HCT116 (cell line): ENCODE data around the gene MSI2. TPM values are rescaled to one million over a fixed set of nuclear protein-coding genes. Genes with fewer than 3 reads are reported as not detected.

ENCODE experiments used
- ATAC-seq: fragments of 200-7000 bp; cut with Tn5 transposase; 2 replicates; pipeline ENCODE4 v1.9.1; 2020; ENCODE audit warnings: mild to moderate bottlenecking, moderate library complexity
- BruUV-seq: library from RNA; stranded (reverse); fragments of 400-500 nt; replicated peaks from 2 replicates; lab custom pipeline; 2021; lab: Mats Ljungman, UMichigan
- CTCF ChIA-PET: fragments of 300-600 bp; sonication (Branson Sonifier 250); formaldehyde crosslinking; loops from one replicate; lab custom pipeline; 2021; ENCODE audit warnings: antibody characterized with exemption; lab: Charles Lee
- POLR2A ChIA-PET: fragments of 300-600, 350-600 bp; sonication (Branson Sonifier 250); formaldehyde crosslinking; loops from one replicate; lab custom pipeline; 2021; ENCODE audit warnings: antibody characterized with exemption; lab: Charles Lee
- RAD21 ChIA-PET, 2 experiments: fragments of 300-600 bp; sonication (Branson Sonifier 250); formaldehyde crosslinking; loops; one replicate each; lab custom pipeline; 2023; ENCODE audit warnings: low total read pairs in 2 of 2; ENCODE audit not compliant: uncharacterized antibody in 2 of 2, unreplicated experiment in 2 of 2, low non-redundant PET in 1 of 2; lab: Charles Lee
- DNase-seq: peaks from one replicate; pipeline ENCODE4 v3.0.0-alpha.2; 2010; ENCODE audit warnings: low read depth, low spot score
- H2AFZ ChIP-seq: fragments of 200-600 bp; shearing (Covaris generic), sonication (generic); 2 replicates; pipeline ENCODE4 v1.6.1; 2017; ENCODE audit warnings: low read depth, mixed run types, mixed read lengths, antibody characterized with exemption, low read length; ENCODE audit not compliant: poor library complexity, severe bottlenecking
- H3K27ac ChIP-seq: 2 replicates; pipeline ENCODE4 v1.5.1; 2012; ENCODE audit warnings: low read depth, low read length
- H3K27me3 ChIP-seq: fragments of 200-600 bp; sonication (generic); 2 replicates; pipeline ENCODE4 v1.6.1; 2016; ENCODE audit warnings: mixed run types, low read length, mixed read lengths; ENCODE audit not compliant: insufficient read depth
- H3K36me3 ChIP-seq, 2 experiments: fragments of 200-500 bp in 1 of 2; fragments of 200-600 bp in 1 of 2; sonication (Bioruptor generic) in 1 of 2; sonication (generic) in 1 of 2; 2 replicates each; pipeline versions ENCODE4 v1.5.1 to v1.6.1; 2014 to 2016; ENCODE audit warnings: low read length in 2 of 2, inconsistent platforms in 1 of 2, mixed read lengths in 1 of 2, mixed run types in 1 of 2; ENCODE audit not compliant: insufficient read depth in 2 of 2, control insufficient read depth in 1 of 2
- H3K4me1 ChIP-seq, 2 experiments: fragments of 200-600 bp in 1 of 2; sonication (generic) in 1 of 2; 2 replicates each; pipeline versions ENCODE4 v1.5.1 to v1.6.1; 2012 to 2017; ENCODE audit warnings: low read length in 2 of 2, inconsistent platforms in 1 of 2, mild to moderate bottlenecking in 1 of 2, mixed read lengths in 1 of 2, mixed run types in 1 of 2, moderate library complexity in 1 of 2; ENCODE audit not compliant: insufficient read depth in 2 of 2, control insufficient read depth in 1 of 2
- H3K4me2 ChIP-seq: fragments of 200-600 bp; sonication (generic); 2 replicates; pipeline ENCODE4 v1.6.1; 2017; ENCODE audit warnings: mixed run types, low read length, mixed read lengths
- H3K4me3 ChIP-seq, 2 experiments: fragments of 200-600 bp in 1 of 2; sonication (generic) in 1 of 2; replicated peaks in 1 of 2; 2 replicates each; pipeline ENCODE4 v1.5.1; 2011 to 2016; ENCODE audit warnings: low read length in 2 of 2, control low read depth in 1 of 2, low read depth in 1 of 2, mild to moderate bottlenecking in 1 of 2, mixed read lengths in 1 of 2, mixed run types in 1 of 2
- H3K79me2 ChIP-seq: fragments of 200-600 bp; sonication (generic); 2 replicates; pipeline ENCODE4 v1.6.1; 2017; ENCODE audit warnings: mild to moderate bottlenecking, mixed run types, low read length, moderate library complexity, mixed read lengths; ENCODE audit not compliant: insufficient read depth
- H3K9ac ChIP-seq: fragments of 200-600 bp; sonication (generic); 2 replicates; pipeline ENCODE4 v1.6.1; 2016; ENCODE audit warnings: low read length, mixed read lengths
- H3K9me2 ChIP-seq: fragments of 200-600 bp; sonication (generic), shearing (Covaris generic); 2 replicates; pipeline ENCODE4 v1.6.1; 2017; ENCODE audit warnings: mixed run types, mild to moderate bottlenecking, moderate library complexity; ENCODE audit not compliant: insufficient read depth
- H3K9me3 ChIP-seq, 2 experiments: fragments of 200-500 bp in 1 of 2; fragments of 200-600 bp in 1 of 2; sonication (Bioruptor generic) in 1 of 2; sonication (generic) in 1 of 2; 2 replicates each; pipeline ENCODE4 v1.6.1; 2014 to 2017; ENCODE audit warnings: low read length in 2 of 2, mixed read lengths in 2 of 2, inconsistent platforms in 1 of 2, low read depth in 1 of 2, mild to moderate bottlenecking in 1 of 2, mixed run types in 1 of 2, moderate library complexity in 1 of 2; ENCODE audit not compliant: control insufficient read depth in 1 of 2, insufficient read depth in 1 of 2
- H4K20me1 ChIP-seq: fragments of 200-600 bp; sonication (generic), shearing (Covaris generic); 2 replicates; pipeline ENCODE4 v1.6.1; 2017; ENCODE audit warnings: mixed run types, mild to moderate bottlenecking, moderate library complexity; ENCODE audit not compliant: insufficient read depth
- ELF1 ChIP-seq: IDR thresholded peaks from 2 replicates; pipeline ENCODE4 v1.6.1; 2012; ENCODE audit warnings: low read depth, borderline replicate concordance
- EZH2phosphoT487 ChIP-seq: fragments of 200-600 bp; IDR thresholded peaks from 2 replicates; pipeline ENCODE4 v1.6.1; 2018; ENCODE audit warnings: antibody characterized with exemption, borderline replicate concordance
- POLR2AphosphoS5 ChIP-seq: IDR thresholded peaks from 2 replicates; pipeline ENCODE4 v1.6.1; 2011; ENCODE audit warnings: mild to moderate bottlenecking, low read depth, low read length, moderate library complexity
- RAD21 ChIP-seq: IDR thresholded peaks from 2 replicates; pipeline ENCODE4 v1.6.1; 2012; ENCODE audit warnings: low read depth, mild to moderate bottlenecking
- SIN3A ChIP-seq: IDR thresholded peaks from 2 replicates; pipeline ENCODE4 v1.6.1; 2012; ENCODE audit warnings: low read depth
- SRF ChIP-seq: IDR thresholded peaks from 2 replicates; pipeline ENCODE4 v1.6.1; 2012; ENCODE audit warnings: low read depth
- TCF7L2 ChIP-seq: IDR thresholded peaks from 2 replicates; pipeline ENCODE4 v1.7.0; 2011; ENCODE audit warnings: borderline replicate concordance, inconsistent platforms; ENCODE audit not compliant: insufficient read depth, insufficient read length; ENCODE audit errors: extremely low read depth
- ZBTB33 ChIP-seq: IDR thresholded peaks from 2 replicates; pipeline ENCODE4 v1.6.1; 2011; ENCODE audit warnings: mild to moderate bottlenecking, low read length, moderate library complexity; ENCODE audit not compliant: insufficient replicate concordance; ENCODE audit errors: extremely low read depth
- ZNF274 ChIP-seq: fragments of 200-500 bp; sonication (Bioruptor generic); IDR thresholded peaks from 2 replicates; pipeline ENCODE4 v1.6.1; 2014; ENCODE audit warnings: mild to moderate bottlenecking, low read depth, low read length, inconsistent platforms
- intact Hi-C: fragments of 100-400 bp; cut with micrococcal nuclease; formaldehyde crosslinking; loops from 2 replicates; pipeline ENCODE4 v1.10.0; 2022
- total RNA-seq: library from RNA; stranded (reverse); gene quantifications from one replicate; pipeline ENCODE4 v1.2.1, GENCODE V29; 2021; ENCODE audit not compliant: unreplicated experiment
- TF ChIP-seq, protein P1 (sequence below): IDR thresholded peaks from 2 replicates; pipeline ENCODE4 v1.6.1; 2012
- TF ChIP-seq, protein P2 (sequence below): IDR thresholded peaks from 2 replicates; pipeline ENCODE4 v1.6.1; 2012; ENCODE audit warnings: low read depth
- TF ChIP-seq, protein P3 (sequence below): IDR thresholded peaks from 2 replicates; pipeline ENCODE4 v1.6.1; 2012

The MSI2 gene
- total RNA-seq, 1 experiment from 2014 or later: 137 TPM

DNA sequence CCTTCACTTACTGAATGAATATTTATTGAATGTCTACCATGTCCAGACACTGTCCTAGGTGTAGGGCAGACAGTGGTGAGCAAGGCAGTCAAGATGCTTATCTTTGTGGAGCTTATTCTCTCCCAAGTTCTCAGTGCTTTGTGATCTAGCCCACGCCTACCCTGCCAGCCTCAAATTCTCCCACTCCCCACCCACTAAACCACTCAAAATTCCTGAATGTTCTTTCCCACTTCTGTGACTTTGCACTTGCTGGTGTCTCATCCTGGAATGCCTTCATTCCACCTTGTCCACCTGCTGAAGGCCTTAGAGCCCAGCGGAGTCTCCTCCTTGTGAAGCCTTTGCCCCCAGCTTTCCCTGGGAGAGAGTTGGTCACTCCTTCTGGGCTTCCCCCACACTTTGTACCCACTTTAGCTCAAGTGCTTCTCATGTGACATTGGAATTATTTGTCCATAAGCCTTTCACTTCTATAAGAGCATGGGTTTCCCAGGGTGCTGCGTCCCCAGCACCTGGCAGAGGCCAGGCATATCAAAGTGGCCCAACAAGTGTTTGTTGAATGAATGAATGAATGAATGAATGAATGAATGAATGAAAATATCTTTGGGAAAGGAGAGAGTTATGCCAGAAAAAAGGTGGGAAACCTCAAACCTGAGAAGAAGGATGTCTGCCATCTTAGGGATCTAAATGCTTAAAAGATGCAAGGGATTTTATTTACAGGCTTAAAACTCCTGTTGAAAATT, 465.8 kb downstream of the MSI2 start:
- ATAC-seq (no peak), DNase-seq (no peak)
- CTCF ChIA-PET: interaction anchor here (1.3 kb wide), 1 partner anchor 18 kb away, joined by 3 read pairs; no protein-coding TSS in a partner anchor
- no peak overlapping the region for H3K4me3 ChIP-seq
- H3K27me3 ChIP-seq: peaks cover 28% of the 10 kb centered on the region; the same call in 1 of the 2 replicates
- POLR2A ChIA-PET: interaction anchor here (1.1 kb wide), 1 partner anchor 9 kb away, joined by 3 read pairs; no protein-coding TSS in a partner anchor
- no peaks in the 10 kb centered on the region for H4K20me1 ChIP-seq
- intact Hi-C loops: no loop called here
- H3K27ac ChIP-seq: no peak overlapping the region
- no peaks in the 10 kb centered on the region for H3K9me3 ChIP-seq
- H3K9ac ChIP-seq: no peak overlapping the region
- H3K36me3 ChIP-seq: no peaks in the 10 kb centered on the region
- no peak overlapping the region for H3K4me2 ChIP-seq
- no peaks in the 10 kb centered on the region for H3K4me1 ChIP-seq
- TF ChIP-seq, protein P1, sequence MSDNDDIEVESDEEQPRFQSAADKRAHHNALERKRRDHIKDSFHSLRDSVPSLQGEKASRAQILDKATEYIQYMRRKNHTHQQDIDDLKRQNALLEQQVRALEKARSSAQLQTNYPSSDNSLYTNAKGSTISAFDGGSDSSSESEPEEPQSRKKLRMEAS: no peak
- TF ChIP-seq ZNF274 (no peak), POLR2AphosphoS5 (no peak), ELF1 (no peak), EZH2phosphoT487 (no peak)
- no TSS peak for BruUV-seq
- RAD21 ChIA-PET: no interaction called here
- no peaks in the 10 kb centered on the region for H3K9me2 ChIP-seq
- no peak overlapping the region for H2AFZ ChIP-seq
- H3K79me2 ChIP-seq: no peaks in the 10 kb centered on the region

- no peak for DNase-seq
- Histone ChIP-seq H2AFZ (no peak overlapping the region), H3K27ac (no peak overlapping the region), H3K9ac (no peak overlapping the region), H3K79me2 (no peaks in the 10 kb centered on the region), H3K4me3 (no peak overlapping the region), H3K36me3 (no peaks in the 10 kb centered on the region), H3K9me2 (no peaks in the 10 kb centered on the region), H4K20me1 (no peaks in the 10 kb centered on the region), H3K27me3 (peaks cover 22% of the 10 kb centered on the region; the same call in 1 of the 2 replicates), H3K9me3 (no peaks in the 10 kb centered on the region), H3K4me1 (no peaks in the 10 kb centered on the region), H3K4me2 (no peak overlapping the region)
- BruUV-seq: no TSS peak
- intact Hi-C loops: no loop called here
- ChIA-PET CTCF (no interaction called here), POLR2A (interaction anchor here (1.1 kb wide), 1 partner anchor 9 kb away, joined by 3 read pairs; no protein-coding TSS in a partner anchor), RAD21 (no interaction called here)
- ATAC-seq: no peak
- TF ChIP-seq TCF7L2: no peak
- TF ChIP-seq, protein P2, sequence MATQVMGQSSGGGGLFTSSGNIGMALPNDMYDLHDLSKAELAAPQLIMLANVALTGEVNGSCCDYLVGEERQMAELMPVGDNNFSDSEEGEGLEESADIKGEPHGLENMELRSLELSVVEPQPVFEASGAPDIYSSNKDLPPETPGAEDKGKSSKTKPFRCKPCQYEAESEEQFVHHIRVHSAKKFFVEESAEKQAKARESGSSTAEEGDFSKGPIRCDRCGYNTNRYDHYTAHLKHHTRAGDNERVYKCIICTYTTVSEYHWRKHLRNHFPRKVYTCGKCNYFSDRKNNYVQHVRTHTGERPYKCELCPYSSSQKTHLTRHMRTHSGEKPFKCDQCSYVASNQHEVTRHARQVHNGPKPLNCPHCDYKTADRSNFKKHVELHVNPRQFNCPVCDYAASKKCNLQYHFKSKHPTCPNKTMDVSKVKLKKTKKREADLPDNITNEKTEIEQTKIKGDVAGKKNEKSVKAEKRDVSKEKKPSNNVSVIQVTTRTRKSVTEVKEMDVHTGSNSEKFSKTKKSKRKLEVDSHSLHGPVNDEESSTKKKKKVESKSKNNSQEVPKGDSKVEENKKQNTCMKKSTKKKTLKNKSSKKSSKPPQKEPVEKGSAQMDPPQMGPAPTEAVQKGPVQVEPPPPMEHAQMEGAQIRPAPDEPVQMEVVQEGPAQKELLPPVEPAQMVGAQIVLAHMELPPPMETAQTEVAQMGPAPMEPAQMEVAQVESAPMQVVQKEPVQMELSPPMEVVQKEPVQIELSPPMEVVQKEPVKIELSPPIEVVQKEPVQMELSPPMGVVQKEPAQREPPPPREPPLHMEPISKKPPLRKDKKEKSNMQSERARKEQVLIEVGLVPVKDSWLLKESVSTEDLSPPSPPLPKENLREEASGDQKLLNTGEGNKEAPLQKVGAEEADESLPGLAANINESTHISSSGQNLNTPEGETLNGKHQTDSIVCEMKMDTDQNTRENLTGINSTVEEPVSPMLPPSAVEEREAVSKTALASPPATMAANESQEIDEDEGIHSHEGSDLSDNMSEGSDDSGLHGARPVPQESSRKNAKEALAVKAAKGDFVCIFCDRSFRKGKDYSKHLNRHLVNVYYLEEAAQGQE: no peak
- TF ChIP-seq ZBTB33: no peak
- TF ChIP-seq SIN3A: no peak
- no peak for TF ChIP-seq RAD21
- TF ChIP-seq SRF: no peak
- no peak for TF ChIP-seq ZNF274
- TF ChIP-seq, protein P3, sequence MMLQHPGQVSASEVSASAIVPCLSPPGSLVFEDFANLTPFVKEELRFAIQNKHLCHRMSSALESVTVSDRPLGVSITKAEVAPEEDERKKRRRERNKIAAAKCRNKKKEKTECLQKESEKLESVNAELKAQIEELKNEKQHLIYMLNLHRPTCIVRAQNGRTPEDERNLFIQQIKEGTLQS: no peak
- TF ChIP-seq ELF1: no peak
Observed at GRCh38 chr17:57722704-57723043, 466.4 kb downstream of the MSI2 start.
